PC-3 (cell line): ENCODE data around the gene NEGR1. TPM values are rescaled to one million over a fixed set of nuclear protein-coding genes. Genes with fewer than 3 reads are reported as not detected.

Experiments used
- ATAC-seq: fragments of 200-7000 bp; cut with Tn5 transposase; 2 replicates; pipeline ENCODE4 v1.9.1; 2020; ENCODE audit warnings: mild to moderate bottlenecking, moderate library complexity
- BruUV-seq: library from RNA; stranded (reverse); fragments of 400-500 nt; replicated peaks from 2 replicates; lab custom pipeline; 2021; lab: Mats Ljungman, UMichigan
- CTCF ChIA-PET: fragments of 300-600 bp; sonication (Branson Sonifier 250); formaldehyde crosslinking; loops from one replicate; lab custom pipeline; 2022; ENCODE audit warnings: antibody characterized with exemption; lab: Charles Lee
- POLR2A ChIA-PET: fragments of 300-600 bp; sonication (Branson Sonifier 250); formaldehyde crosslinking; loops from one replicate; lab custom pipeline; 2022; ENCODE audit warnings: antibody characterized with exemption; ENCODE audit not compliant: unreplicated experiment; lab: Charles Lee
- DNase-seq: peaks from one replicate; pipeline ENCODE4 v3.0.0-alpha.2; 2015
- H2AFZ ChIP-seq: fragments of 300-600 bp; sonication (generic); 2 replicates; pipeline ENCODE4 v1.6.0; 2016; ENCODE audit warnings: antibody characterized with exemption, low read length
- H3F3A ChIP-seq: fragments of 300-600 bp; sonication (generic); one replicate; pipeline ENCODE4 v1.6.0; 2017; ENCODE audit warnings: antibody characterized with exemption, low read length, control low read depth, mild to moderate bottlenecking; ENCODE audit not compliant: unreplicated experiment
- H3K27ac ChIP-seq: fragments of 300-600 bp; sonication (generic); 2 replicates; pipeline ENCODE4 v1.5.1; 2016; ENCODE audit warnings: mild to moderate bottlenecking, low read length
- H3K27me3 ChIP-seq: fragments of 300-600 bp; sonication (generic); 2 replicates; pipeline ENCODE4 v1.6.1; 2016; ENCODE audit warnings: low read length, mixed read lengths
- H3K36me3 ChIP-seq: fragments of 300-600 bp; sonication (generic); 2 replicates; pipeline ENCODE4 v1.6.1; 2016; ENCODE audit warnings: low read depth, mixed run types, low read length, mixed read lengths
- H3K4me1 ChIP-seq: fragments of 300-600 bp; sonication (generic); 2 replicates; pipeline ENCODE4 v1.5.1; 2016; ENCODE audit warnings: low read length; ENCODE audit not compliant: insufficient read depth
- H3K4me2 ChIP-seq: fragments of 300-600 bp; sonication (generic); 2 replicates; pipeline ENCODE4 v1.6.0; 2016; ENCODE audit warnings: low read length
- H3K4me3 ChIP-seq: fragments of 300-600 bp; sonication (generic); 2 replicates; pipeline ENCODE4 v1.5.1; 2016; ENCODE audit warnings: mild to moderate bottlenecking, low read length, mixed read lengths
- H3K79me2 ChIP-seq: fragments of 300-600 bp; sonication (generic); 2 replicates; pipeline ENCODE4 v1.6.1; 2017; ENCODE audit warnings: low read length, mixed read lengths
- H3K9ac ChIP-seq: fragments of 300-600 bp; sonication (generic); 2 replicates; pipeline ENCODE4 v1.6.0; 2016; ENCODE audit warnings: mild to moderate bottlenecking, low read length
- H3K9me2 ChIP-seq: fragments of 300-600 bp; sonication (generic); replicated peaks from 2 replicates; pipeline ENCODE4 v1.6.1; 2016; ENCODE audit warnings: mixed run types, low read length, mixed read lengths
- H3K9me3 ChIP-seq: fragments of 300-600 bp; sonication (generic); 2 replicates; pipeline ENCODE4 v1.6.1; 2016; ENCODE audit warnings: low read length, mixed read lengths
- H4K20me1 ChIP-seq: fragments of 300-600 bp; sonication (generic); 2 replicates; pipeline ENCODE4 v1.6.1; 2016; ENCODE audit warnings: low read length, mixed read lengths
- CTCF ChIP-seq: fragments of 300-600 bp; sonication (generic); conservative IDR thresholded peaks from 2 replicates; pipeline ENCODE4 v1.5.1; 2017; ENCODE audit warnings: antibody characterized with exemption, low read depth, mild to moderate bottlenecking, low read length
- EZH2 ChIP-seq: fragments of 300-600 bp; sonication (generic); IDR thresholded peaks from one replicate; pipeline ENCODE4 v1.6.1; 2017; ENCODE audit warnings: antibody characterized with exemption, mild to moderate bottlenecking, low read length; ENCODE audit not compliant: unreplicated experiment
- EZH2phosphoT487 ChIP-seq: fragments of 300-600 bp; sonication (generic); IDR thresholded peaks from 2 replicates; pipeline ENCODE4 v1.6.1; 2018; ENCODE audit warnings: mild to moderate bottlenecking, antibody characterized with exemption, low read length, borderline replicate concordance
- intact Hi-C: fragments of 100-400 bp; cut with micrococcal nuclease; formaldehyde crosslinking; loops from 2 replicates; pipeline ENCODE4 v1.9.0; 2023
- total RNA-seq: library from RNA; depleted of rRNA; stranded (reverse); fragments of >200 nt; gene quantifications from 2 replicates; pipeline ENCODE4 v1.2.3, GENCODE V29; 2014

NEGR1 gene
- total RNA-seq, 1 experiment from 2014 or later: 3.4 TPM

GRCh38 chr1:71994646-71995045 lies 287.7 kb downstream of the NEGR1 start:
- ChIA-PET POLR2A (no interaction called here), CTCF (interaction anchor here (0.6 kb wide), 1 partner anchor 55 kb away, joined by 4 read pairs; no protein-coding TSS in a partner anchor)
- H3K4me2 ChIP-seq: no peak overlapping the region
- H3K4me3 ChIP-seq: no peak overlapping the region
- no peaks in the 10 kb centered on the region for H3K27me3 ChIP-seq
- H2AFZ ChIP-seq: no peak overlapping the region
- no peak for TF ChIP-seq CTCF
- no peak for TF ChIP-seq EZH2phosphoT487
- H3F3A ChIP-seq: no peaks in the 10 kb centered on the region
- H3K9ac ChIP-seq: no peak overlapping the region
- H3K27ac ChIP-seq: no peak overlapping the region
- H3K79me2 ChIP-seq: no peaks in the 10 kb centered on the region
- no TSS peak for BruUV-seq
- H3K9me3 ChIP-seq: no peaks in the 10 kb centered on the region
- intact Hi-C loops: no loop called here
- no peak for DNase-seq
- no peak for ATAC-seq
- H3K4me1 ChIP-seq: no peaks in the 10 kb centered on the region
- H3K9me2 ChIP-seq: no peaks in the 10 kb centered on the region
- no peaks in the 10 kb centered on the region for H3K36me3 ChIP-seq
- H4K20me1 ChIP-seq: no peaks in the 10 kb centered on the region

GRCh38 chr1:71987181-71987580 lies 295.2 kb downstream of the NEGR1 start:
- H3K4me2 ChIP-seq: no peak overlapping the region
- no peaks in the 10 kb centered on the region for H3K9me3 ChIP-seq
- no peaks in the 10 kb centered on the region for H3K36me3 ChIP-seq
- no peak overlapping the region for H3K4me3 ChIP-seq
- H3K4me1 ChIP-seq: no peaks in the 10 kb centered on the region
- ChIA-PET CTCF (no interaction called here), POLR2A (no interaction called here)
- no peaks in the 10 kb centered on the region for H3K27me3 ChIP-seq
- H4K20me1 ChIP-seq: no peaks in the 10 kb centered on the region
- H3K9me2 ChIP-seq: no peaks in the 10 kb centered on the region
- no peaks in the 10 kb centered on the region for H3F3A ChIP-seq
- intact Hi-C loops: no loop called here
- no peak for ATAC-seq
- H3K9ac ChIP-seq: no peak overlapping the region
- no peak overlapping the region for H2AFZ ChIP-seq
- H3K79me2 ChIP-seq: no peaks in the 10 kb centered on the region
- no peak for TF ChIP-seq CTCF
- no peak for TF ChIP-seq EZH2phosphoT487
- TF ChIP-seq EZH2: no peak
- no peak for DNase-seq
- H3K27ac ChIP-seq: no peak overlapping the region
- no TSS peak for BruUV-seq

- H4K20me1 ChIP-seq: no peaks in the 10 kb centered on the region
- H3K27me3 ChIP-seq: no peaks in the 10 kb centered on the region
- BruUV-seq: no TSS peak
- no peak overlapping the region for H3K4me3 ChIP-seq
- no peaks in the 10 kb centered on the region for H3K9me3 ChIP-seq
- no peak overlapping the region for H3K9ac ChIP-seq
- no peaks in the 10 kb centered on the region for H3K36me3 ChIP-seq
- H3K79me2 ChIP-seq: no peaks in the 10 kb centered on the region
- intact Hi-C loops: no loop called here
- TF ChIP-seq CTCF: no peak
- TF ChIP-seq EZH2phosphoT487: no peak
- TF ChIP-seq EZH2: no peak
- no peak for DNase-seq
- H3K4me2 ChIP-seq: no peak overlapping the region
- H3K27ac ChIP-seq: no peak overlapping the region
- ChIA-PET CTCF (no interaction called here), POLR2A (no interaction called here)
- no peak overlapping the region for H2AFZ ChIP-seq
- no peaks in the 10 kb centered on the region for H3K4me1 ChIP-seq
- no peaks in the 10 kb centered on the region for H3K9me2 ChIP-seq
- H3F3A ChIP-seq: no peaks in the 10 kb centered on the region
- ATAC-seq: no peak
These were observed 296.2 kb downstream of the NEGR1 start for GRCh38 chr1:71986160-71986559.
